Fibroblast of gingiva (primary cell): ENCODE measurements around the gene DMKN.

ENCODE experiments used
- DNase-seq: peaks from one replicate; pipeline ENCODE4 v3.0.0-alpha.2; 2011; ENCODE audit warnings: low read depth

Gene DMKN

DNA sequence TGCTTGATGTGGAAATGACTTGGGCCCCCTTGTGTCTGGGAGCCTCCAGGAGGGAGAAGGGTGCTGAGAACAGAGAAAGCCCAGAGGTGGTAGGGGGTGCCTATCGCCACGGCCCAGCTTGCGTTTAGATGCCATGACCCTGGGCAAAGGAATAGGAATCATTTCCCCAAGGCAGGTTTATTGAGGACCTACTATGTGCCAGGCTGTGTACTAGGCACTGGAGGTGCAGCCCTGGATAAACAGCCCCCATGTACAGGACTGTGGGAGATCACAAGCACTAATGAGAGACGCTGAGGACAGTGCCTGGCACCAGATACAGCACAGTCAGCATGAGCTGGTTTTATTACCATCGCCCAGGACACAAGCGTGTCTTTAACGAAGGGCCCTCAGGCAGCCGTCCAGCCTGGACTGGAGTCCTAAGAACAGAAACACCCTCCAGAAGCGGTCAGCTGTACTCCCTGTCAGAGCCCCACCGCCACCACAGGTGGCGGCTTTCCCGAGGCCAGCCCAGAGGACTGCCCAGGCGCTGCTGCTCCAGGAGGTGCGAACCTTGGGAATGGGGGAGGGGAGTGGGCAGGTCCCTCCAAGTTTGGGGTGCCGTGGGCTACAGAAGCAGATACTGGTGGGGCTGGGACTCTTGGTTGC, 36.6 kb upstream of the DMKN start:
- DNase-seq: no peak

- DNase-seq: peak; percentile 47
Measured at GRCh38 chr19:35549174-35549788, 35.8 kb upstream of the DMKN start.

GRCh38 chr19:35546532-35546931, 33.1 kb upstream of the DMKN start:
- no peak for DNase-seq

DNA sequence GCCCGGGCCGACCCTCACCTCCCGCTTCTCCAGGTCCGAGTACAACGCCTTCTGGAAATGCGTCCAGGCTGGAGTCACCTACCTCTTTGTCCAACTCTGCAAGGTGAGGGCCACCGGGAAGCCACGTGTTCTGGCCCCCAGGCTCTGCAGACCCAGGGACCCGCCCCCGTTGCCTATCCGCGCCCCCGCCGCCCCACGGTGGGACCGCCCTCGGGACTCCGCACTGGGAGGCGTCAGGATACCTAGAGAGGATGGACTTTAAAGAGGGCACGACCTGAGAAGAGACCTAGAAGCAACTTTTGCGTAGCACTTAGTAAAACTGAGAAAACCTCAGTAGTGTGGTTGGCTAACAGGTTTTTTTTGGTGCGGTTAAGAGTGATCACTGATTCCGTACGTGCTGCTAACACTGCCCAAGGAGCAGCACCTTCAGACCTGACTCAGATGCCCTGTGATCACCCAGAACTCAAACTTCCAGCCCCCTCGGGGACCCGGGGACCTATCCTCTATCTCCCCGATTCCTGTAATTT, 32.5 kb upstream of the DMKN start:
- DNase-seq: no peak

- peak; percentile 87 for DNase-seq
Measured at GRCh38 chr19:35545001-35545854, 31.8 kb upstream of the DMKN start, which contains the start of gene TMEM147. TMEM147 (plus strand) TSS chr19:35545626; CDS start chr19:35545740, 114 bp downstream.

DNA sequence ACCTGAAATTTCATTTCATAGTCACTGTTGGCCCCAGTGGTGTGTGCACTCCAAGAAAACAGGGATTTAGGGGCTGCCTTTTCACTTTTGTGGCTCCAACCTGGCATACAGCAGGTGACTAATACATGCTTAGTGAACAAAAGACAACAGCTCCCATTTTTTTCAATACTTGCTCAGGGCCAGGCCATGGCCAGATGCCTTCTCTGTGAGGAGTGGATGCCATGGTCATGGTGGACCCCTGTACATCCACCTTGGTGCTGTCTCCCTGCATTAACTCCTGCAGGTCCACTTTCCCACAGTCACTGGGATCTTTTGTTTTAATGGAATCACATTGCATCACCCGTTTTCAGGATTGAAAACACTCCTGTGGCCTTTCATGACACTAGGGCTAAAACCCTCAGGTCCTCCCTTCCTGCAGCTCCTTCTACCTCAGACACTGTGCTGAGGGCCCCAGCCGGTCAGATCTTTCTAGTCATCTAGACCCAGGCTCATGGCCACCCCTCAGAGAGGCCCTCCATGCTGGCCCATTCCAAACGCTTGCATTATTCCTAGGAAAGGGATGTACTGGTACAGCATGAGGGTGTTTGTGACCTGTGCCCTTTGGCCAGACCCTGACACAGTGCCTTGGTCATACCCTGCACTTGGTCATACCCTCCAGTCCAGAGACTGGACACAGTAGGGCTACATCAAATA, 30.8 kb upstream of the DMKN start:
- no peak for DNase-seq

DNA sequence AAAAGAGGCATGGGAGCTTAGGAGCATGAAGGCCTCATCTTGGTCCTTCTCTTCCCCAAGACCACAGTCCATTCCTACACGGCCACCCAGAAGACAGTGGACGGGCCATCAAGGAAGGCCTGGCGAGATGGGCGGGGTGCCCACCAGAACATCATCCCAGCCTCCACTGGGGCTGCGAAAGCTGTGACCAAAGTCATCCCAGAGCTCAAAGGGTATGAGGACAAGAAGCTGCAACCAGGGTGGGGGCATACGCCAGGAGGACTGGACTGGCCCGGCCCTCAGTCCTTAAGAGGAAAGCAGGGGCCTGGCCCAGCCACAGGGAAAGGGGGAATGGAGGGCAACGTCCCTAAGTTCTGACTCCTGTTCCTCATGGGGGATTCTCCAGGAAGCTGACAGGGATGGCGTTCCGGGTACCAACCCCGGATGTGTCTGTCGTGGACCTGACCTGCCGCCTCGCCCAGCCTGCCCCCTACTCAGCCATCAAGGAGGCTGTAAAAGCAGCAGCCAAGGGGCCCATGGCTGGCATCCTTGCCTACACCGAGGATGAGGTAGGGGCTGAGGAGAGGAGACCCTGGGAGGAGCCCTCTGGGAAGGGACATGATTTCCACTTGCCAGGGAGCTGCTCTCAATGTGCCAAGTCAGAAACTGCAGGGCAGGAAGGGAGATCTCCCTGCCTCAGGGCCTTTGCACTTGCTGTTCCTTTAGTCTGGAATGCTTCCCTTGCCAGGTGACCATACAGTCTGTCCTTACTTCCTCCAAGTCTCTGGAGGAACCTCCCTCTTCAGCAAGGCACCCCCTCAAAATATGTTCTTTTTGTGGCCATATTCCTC, 30.0 kb upstream of the DMKN start:
- DNase-seq: no peak

- no peak for DNase-seq
Measured at GRCh38 chr19:35542209-35542608, 28.8 kb upstream of the DMKN start.

GRCh38 chr19:35540356-35540927, 27.0 kb upstream of the DMKN start:
- no peak for DNase-seq

- no peak for DNase-seq
Measured at GRCh38 chr19:35539850-35540249, 26.4 kb upstream of the DMKN start.

DNA sequence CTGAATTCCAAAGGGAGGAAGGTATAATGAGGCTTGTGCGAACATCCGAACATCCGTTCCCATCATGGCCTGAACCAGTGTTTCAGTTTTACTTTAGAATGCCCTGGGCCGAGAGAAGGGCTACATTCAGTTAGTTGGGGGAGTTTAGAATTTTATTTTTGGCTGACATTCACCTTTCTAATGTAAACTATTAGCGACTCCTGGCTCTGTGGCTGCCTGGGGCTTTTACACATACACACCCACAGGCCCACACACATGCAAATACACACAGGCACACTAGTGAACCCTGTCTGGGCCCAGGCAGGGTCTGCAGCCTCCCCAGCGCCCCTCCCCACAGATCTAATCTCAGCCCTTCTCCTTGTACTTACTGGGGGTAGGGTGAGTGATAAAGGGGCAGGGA, 25.9 kb upstream of the DMKN start:
- no peak for DNase-seq

- DNase-seq: no peak
Measured at GRCh38 chr19:35534803-35535480, 21.5 kb upstream of the DMKN start.

DNA sequence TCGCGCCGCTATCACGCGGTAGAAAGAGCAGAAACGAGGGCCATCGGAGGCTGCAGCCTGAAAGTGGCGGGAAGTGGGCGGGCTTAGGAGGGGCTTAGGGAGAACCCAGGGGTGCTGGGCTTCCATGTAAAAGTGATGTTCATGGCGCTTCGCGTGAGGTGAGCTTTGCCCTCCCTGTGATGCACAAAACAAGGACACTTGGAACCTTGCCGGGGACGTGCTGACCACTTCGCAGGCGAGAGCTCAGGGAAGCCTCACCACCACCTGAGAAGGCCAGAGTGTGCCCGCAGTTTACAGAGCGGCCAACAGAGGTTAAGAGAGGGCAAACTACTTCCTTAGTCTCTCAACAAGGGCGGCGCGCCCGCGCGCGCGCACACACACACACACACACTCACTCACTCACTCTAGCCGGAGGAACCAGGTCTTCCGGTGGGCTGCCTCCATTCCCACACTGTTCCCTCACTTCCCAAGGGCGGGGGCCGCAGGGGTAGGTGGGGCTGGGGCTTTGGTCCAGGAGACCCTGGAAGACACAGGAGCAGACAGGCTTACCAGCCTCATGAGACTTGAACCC, 20.5 kb upstream of the DMKN start:
- peak; percentile 30 for DNase-seq

GRCh38 chr19:35533201-35533821, 19.9 kb upstream of the DMKN start, which contains the start of gene GAPDHS:
GAPDHS (plus strand) TSS chr19:35533456; CDS start chr19:35533528, 72 bp downstream.
- no peak for DNase-seq

DNA sequence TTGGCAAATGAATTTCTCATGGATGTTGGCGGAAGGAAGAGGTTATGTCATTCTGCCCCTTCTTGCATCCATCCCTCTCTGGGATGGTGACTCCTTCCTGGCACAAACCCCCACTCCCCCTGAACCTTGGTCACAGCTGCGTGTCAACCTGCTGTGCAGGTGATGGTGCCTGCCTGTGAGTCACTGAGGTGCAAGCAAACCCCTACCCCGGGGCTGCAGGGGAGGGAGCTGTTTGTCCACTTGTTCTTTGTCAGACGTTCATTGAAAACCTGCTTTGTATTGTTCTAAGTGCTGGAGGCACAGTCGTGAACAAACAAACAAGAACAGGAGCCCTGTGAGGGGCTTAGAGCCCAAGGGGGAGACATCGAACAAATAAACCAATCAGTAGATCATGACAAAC, 17.8 kb upstream of the DMKN start:
- DNase-seq: no peak

DNA sequence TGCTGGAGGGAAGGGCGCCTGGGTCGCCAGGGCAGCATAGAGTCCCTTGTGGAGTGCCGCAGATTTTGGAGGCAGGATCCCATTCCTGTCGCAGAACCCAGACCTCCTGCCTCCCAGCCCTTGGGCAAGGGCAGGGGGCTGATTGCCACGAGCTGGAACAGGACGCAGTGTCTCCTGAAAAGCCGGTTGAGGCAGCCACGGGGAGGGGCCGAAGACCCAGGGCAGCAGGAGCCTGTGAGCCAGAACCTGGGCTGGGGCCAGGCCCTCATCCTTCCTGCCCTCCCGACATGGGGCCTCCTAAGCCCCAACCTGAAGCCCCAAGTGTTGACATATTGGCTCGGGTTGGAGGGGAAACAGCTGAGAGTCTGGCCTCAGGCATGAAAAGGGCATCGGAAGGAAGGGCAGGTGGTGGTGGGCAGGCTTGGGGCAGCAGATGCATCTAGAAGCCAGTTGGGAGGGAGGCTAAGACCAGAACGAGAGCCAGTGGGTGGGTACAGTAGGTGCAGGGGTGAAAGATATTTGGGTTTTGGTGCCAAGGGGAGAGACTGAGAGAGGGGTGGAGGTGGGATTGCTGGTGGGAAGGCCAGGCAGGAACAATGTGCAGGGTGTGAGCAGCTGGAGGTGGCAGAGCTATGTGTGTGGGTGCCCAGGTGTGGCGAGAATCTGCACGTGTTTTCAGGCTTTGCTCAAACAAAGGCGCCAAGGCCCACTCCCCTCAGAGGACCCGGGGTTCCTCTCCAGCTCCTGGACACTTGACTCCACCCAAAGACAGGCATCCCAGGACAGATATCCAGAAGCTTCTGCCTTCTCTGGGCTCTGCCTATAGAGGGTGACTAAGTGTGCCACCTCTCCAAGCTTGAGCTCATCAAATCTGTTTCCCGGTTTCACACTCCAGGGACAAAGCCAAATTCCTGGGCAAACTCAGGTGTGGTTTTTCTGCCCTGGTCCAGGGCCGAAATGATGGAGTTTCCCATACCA, 16.1 kb upstream of the DMKN start:
- DNase-seq: no peak

DNA sequence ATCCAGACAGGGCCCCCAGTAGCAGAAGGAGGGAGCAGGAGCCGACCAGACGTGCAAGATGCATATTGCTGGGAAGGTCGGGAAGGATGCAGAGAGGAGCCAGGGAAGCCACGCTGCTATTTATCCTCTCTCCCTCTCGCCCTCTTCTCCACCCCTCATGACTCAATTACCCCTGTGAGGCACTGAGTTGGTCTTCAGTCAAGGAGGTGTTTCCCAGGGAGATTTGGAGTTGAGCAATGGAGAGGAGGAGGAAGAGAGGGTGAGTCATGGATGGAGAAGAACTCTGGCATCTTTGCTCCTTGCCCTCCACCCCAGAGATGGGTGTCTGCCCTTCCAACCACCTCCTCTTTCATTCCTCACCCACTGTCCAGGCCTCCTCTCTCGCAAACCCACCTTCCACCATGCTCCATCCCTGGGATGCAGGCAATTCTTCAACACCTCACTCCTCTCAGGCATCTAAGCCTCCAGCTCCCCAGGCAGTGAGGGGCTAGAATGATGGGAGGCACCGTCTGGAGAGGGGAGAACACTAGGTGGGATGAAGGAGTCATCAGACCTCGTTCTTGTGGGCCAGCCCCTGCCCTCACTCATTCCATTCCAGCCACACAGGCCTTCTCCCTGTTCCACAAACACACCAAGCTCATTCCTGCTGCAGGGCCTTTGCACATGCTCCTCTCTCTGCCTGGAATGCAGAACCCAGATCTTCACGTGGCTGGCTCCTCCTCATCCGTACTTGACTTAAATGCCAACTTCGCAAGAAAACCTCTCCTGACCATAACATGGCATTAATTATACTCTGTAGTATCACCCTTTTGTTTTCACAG, 15.0 kb upstream of the DMKN start, which contains the start of gene SBSN:
SBSN (minus strand) TSS at position 94 of the 821 bp plus-strand sequence; CDS start at position 64, 30 bp downstream.
- peak; percentile 55 for DNase-seq
